Testis (tissue), 3 donors: Measurements from ENCODE around the gene MRPL34. TPM values are rescaled to one million over a fixed set of nuclear protein-coding genes. Genes with fewer than 3 reads are reported as not detected.
A peak's percentile ranks its signal among the peaks of the same experiment; 100 is the strongest.

Experiments used
- DNase-seq: peaks from one replicate; pipeline ENCODE4 v3.0.0-alpha.2; 2019
- H3K27ac ChIP-seq, 2 donors: fragments of 200-600 bp; sonication (generic); one replicate each; pipeline ENCODE4 v1.5.1; 2019
- H3K27me3 ChIP-seq: fragments of 200-600 bp; sonication (generic); one replicate; pipeline ENCODE4 v1.5.1; 2019
- H3K36me3 ChIP-seq: fragments of 200-600 bp; sonication (generic); one replicate; pipeline ENCODE4 v1.5.1; 2017; ENCODE audit warnings: low read depth; ENCODE audit errors: missing control alignments
- H3K4me1 ChIP-seq: fragments of 200-600 bp; sonication (generic); one replicate; pipeline ENCODE4 v1.5.1; 2019
- H3K4me3 ChIP-seq, 2 donors: fragments of 200-600 bp; sonication (generic); one replicate each; pipeline ENCODE4 v1.5.1; 2017 to 2019
- H3K9me3 ChIP-seq: fragments of 200-600 bp; sonication (generic); one replicate; pipeline ENCODE4 v1.5.1; 2017
- POLR2A ChIP-seq: fragments of 450-650 bp; IDR thresholded peaks from one replicate; pipeline ENCODE4 v1.6.1; 2017; ENCODE audit warnings: antibody characterized with exemption, mild to moderate bottlenecking, moderate library complexity
- WGBS, 2 donors: methylation state at CpG; one replicate each; pipeline ENCODE4 v1.1.5; 2018; 5-methylcytosine and 5-hydroxymethylcytosine counted together
- intact Hi-C: fragments of 100-400 bp; cut with DNase I; formaldehyde crosslinking; loops from one replicate; pipeline ENCODE4 v1.15.1; 2023; ENCODE audit warnings: low total_unique reads
- polyA plus RNA-seq: library from polyadenylated mRNA; stranded (reverse); fragments of 350-450 nt; fragmentation: Illumina TruSeq; extraction: RNeasy Lipid Tissue Mini Kit (QIAGEN cat#74804); gene quantifications from one replicate; pipeline ENCODE4 v1.2.3, GENCODE V29; 2014; ENCODE audit warnings: low read depth, low replicate concordance; ENCODE audit not compliant: insufficient read depth
- total RNA-seq, 2 donors: library from RNA; depleted of rRNA; stranded (reverse); fragments of >200 nt; gene quantifications; one replicate each; pipeline ENCODE4 v1.2.3, GENCODE V29; 2016
- TF ChIP-seq, protein P1 (sequence below), 3 experiments: fragments of 450-650 bp in 2 of 3; fragments of 200-600 bp in 1 of 3; sonication (generic) in 1 of 3; IDR thresholded peaks; one replicate each; pipeline ENCODE4 v1.5.1; 2016 to 2019; ENCODE audit warnings: antibody characterized with exemption in 3 of 3, mild to moderate bottlenecking in 2 of 3, moderate library complexity in 1 of 3

Gene MRPL34
- total and polyA plus RNA-seq, 3 donors from 2014 or later: 126 to 206 (median 180) TPM

- Histone ChIP-seq H3K27ac (peak overlapping the region in 1 of 2 donors; percentile 25), H3K36me3 (no peaks in the 10 kb centered on the region), H3K9me3 (no peaks in the 10 kb centered on the region), H3K27me3 (no peaks in the 10 kb centered on the region), H3K4me1 (peaks cover 24% of the 10 kb centered on the region), H3K4me3 (peak overlapping the region; percentile 18 to 47)
- intact Hi-C loops: no loop called here
- 28 to 41% methylated on average over 14 to 76 of the region's 94 CpGs for WGBS, 2 donors
- no peak for DNase-seq
- TF ChIP-seq, protein P1, sequence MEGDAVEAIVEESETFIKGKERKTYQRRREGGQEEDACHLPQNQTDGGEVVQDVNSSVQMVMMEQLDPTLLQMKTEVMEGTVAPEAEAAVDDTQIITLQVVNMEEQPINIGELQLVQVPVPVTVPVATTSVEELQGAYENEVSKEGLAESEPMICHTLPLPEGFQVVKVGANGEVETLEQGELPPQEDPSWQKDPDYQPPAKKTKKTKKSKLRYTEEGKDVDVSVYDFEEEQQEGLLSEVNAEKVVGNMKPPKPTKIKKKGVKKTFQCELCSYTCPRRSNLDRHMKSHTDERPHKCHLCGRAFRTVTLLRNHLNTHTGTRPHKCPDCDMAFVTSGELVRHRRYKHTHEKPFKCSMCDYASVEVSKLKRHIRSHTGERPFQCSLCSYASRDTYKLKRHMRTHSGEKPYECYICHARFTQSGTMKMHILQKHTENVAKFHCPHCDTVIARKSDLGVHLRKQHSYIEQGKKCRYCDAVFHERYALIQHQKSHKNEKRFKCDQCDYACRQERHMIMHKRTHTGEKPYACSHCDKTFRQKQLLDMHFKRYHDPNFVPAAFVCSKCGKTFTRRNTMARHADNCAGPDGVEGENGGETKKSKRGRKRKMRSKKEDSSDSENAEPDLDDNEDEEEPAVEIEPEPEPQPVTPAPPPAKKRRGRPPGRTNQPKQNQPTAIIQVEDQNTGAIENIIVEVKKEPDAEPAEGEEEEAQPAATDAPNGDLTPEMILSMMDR (IDR thresholded peaks at IDR 0.05): no peak
- no peak for TF ChIP-seq POLR2A
Observed at GRCh38 chr19:17328517-17329365, 23.1 kb downstream of the MRPL34 start.

DNA sequence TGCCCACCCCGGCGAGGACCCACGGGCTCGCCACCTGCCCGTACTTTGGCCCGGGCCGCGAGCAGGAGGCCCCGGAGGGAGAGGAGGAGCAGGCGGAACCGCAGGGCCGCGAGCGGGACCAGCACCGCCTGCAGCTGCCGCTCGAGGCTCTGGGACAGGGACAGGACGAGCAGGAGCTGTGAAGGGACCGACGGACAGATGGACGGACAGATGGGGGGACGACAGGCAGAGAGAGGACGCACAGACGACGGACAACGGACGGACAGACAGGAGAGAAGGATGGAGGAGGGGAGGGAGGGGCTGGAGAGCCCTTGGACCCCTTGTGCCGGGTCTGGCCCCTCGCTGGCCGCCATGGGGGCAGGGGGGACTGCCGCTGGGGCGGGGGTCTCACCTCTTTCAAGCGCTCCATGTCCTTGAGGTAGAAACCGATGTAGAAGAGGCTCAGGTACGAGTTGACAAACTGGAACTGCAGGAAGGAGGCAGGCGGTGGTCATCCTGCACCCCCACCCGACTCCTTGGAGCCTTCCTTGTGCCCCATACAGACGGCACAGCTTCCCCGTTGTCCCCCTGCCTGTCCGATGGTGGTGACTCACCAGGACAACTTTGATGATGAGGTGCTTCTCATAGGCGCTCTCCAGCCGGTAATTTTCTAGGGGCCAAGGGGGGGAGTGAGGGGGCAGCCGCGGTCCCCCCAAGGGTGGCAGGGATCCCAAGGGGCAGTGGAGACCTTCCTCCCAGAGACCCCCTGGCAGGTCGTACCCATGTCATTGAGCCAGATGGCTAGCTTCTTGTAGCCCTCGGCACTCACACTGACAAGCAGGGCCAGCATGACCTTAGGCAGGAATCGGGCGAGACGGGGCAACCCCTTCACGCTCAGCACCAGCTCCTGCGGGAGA, 23.9 kb downstream of the MRPL34 start:
- Histone ChIP-seq H3K9me3 (no peaks in the 10 kb centered on the region), H3K4me1 (peaks cover 27% of the 10 kb centered on the region), H3K27ac (no peak overlapping the region), H3K36me3 (no peaks in the 10 kb centered on the region), H3K4me3 (peak overlapping the region in 1 of 2 donors; percentile 9), H3K27me3 (no peaks in the 10 kb centered on the region)
- no peak for DNase-seq
- intact Hi-C loops: no loop called here
- WGBS, 2 donors: 56 to 71% methylated on average over 39 to 51 of the region's 51 CpGs
- TF ChIP-seq POLR2A: no peak
- TF ChIP-seq, protein P1 (IDR thresholded peaks at IDR 0.05): no peak

- 57 to 78% methylated on average over 20 to 24 of the region's 24 CpGs for WGBS, 2 donors
- peaks cover 32% of the 10 kb centered on the region for H3K4me1 ChIP-seq
- TF ChIP-seq, protein P1 (IDR thresholded peaks at IDR 0.05): no peak
- no peak for TF ChIP-seq POLR2A
Observed at GRCh38 chr19:17330262-17331044, 24.8 kb downstream of the MRPL34 start.

DNA sequence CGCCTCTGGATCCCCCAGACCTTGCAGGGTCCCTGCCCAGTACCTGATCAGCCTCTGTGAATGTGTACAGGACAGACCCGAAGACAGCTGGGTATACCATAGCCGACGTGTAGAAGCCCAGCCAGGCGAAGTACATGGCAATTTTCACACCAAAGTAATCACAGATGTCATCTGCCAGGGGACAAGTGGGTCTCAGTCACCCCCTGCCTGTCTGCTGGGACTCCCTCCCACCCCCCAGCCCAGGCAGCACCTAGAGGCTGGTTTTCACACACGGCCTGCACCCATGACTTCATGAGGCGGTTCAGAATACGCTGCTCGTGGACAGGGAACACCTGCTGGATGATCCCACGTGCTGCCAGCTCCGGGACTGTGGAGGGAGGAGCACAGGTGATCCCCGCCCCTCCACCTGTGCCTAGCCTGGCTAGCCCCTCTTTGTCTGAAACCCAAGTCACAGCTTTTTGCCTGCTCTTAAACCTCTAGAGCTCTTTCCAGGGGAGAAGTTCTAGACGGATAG, 25.4 kb downstream of the MRPL34 start:
- DNase-seq: no peak
- TF ChIP-seq, protein P1 (IDR thresholded peaks at IDR 0.05): no peak
- no peak for TF ChIP-seq POLR2A
- H3K4me1 ChIP-seq: peaks cover 30% of the 10 kb centered on the region
- WGBS, 2 donors: 58 to 76% methylated on average over 12 to 13 of the region's 13 CpGs
- no peaks in the 10 kb centered on the region for H3K27me3 ChIP-seq
- no peak overlapping the region for H3K27ac ChIP-seq
- intact Hi-C loops: no loop called here
- no peaks in the 10 kb centered on the region for H3K36me3 ChIP-seq
- H3K9me3 ChIP-seq: no peaks in the 10 kb centered on the region
- H3K4me3 ChIP-seq: no peak overlapping the region

More at GRCh38 chr19:17330262-17331044, 24.8 kb downstream of the MRPL34 start:
- Histone ChIP-seq H3K27ac (no peak overlapping the region), H3K27me3 (no peaks in the 10 kb centered on the region), H3K9me3 (no peaks in the 10 kb centered on the region), H3K4me3 (no peak overlapping the region), H3K36me3 (no peaks in the 10 kb centered on the region)
- DNase-seq: no peak
- intact Hi-C loops: no loop called here
